ENCODE measurements around the gene UBA5.

The UBA5 gene

GRCh38 chr3:132628157-132628556 is 32.0 kb upstream of the UBA5 start:
- Histone ChIP-seq H3K4me1 (ENCODE audit: control insufficient read depth, insufficient read depth, low read length) (no peaks in the 10 kb centered on the region), H3K9me3 (ENCODE audit: control insufficient read depth, insufficient read depth, low read depth, low read length) (no peaks in the 10 kb centered on the region), H3K27ac (ENCODE audit: extremely low read depth, low read depth, low read length) (no peak overlapping the region), H3K4me3 (ENCODE audit: low read depth, low read length) (no peak overlapping the region), H3K36me3 (ENCODE audit: control insufficient read depth in 2 of 2, insufficient read depth in 1 of 2, low read length in 2 of 2) (peaks cover 5 to 30% of the 10 kb centered on the region in 2 experiments; a peak in 2 of 3 replicates)
- ChIA-PET POLR2A (no interaction called here), CTCF (no interaction called here)
- no peak for TF ChIP-seq ZNF585B (tag by site-specific recombination; IDR thresholded peaks at IDR 0.05)

- Histone ChIP-seq H3K9me3 (ENCODE audit: control insufficient read depth, insufficient read depth, low read depth, low read length) (no peaks in the 10 kb centered on the region), H3K27ac (ENCODE audit: extremely low read depth, low read depth, low read length) (no peak overlapping the region), H3K4me3 (ENCODE audit: low read depth, low read length) (no peak overlapping the region), H3K36me3 (ENCODE audit: control insufficient read depth in 2 of 2, insufficient read depth in 1 of 2, low read length in 2 of 2) (peaks cover 5 to 27% of the 10 kb centered on the region in 2 experiments; a peak in 2 of 3 replicates), H3K4me1 (ENCODE audit: control insufficient read depth, insufficient read depth, low read length) (no peaks in the 10 kb centered on the region)
- CTCF ChIA-PET = interaction anchor here (1.0 kb wide), 1 partner anchor 9 kb away, joined by 6 read pairs; no protein-coding TSS in a partner anchor
- no peak for TF ChIP-seq OSR2 (tag by site-specific recombination; IDR thresholded peaks at IDR 0.05)
- TF ChIP-seq SP7 (tag by site-specific recombination; IDR thresholded peaks at IDR 0.05) = 0 out of 2 replicates have a peak, but pooled peaks have one; percentile 27
- POLR2A ChIA-PET = no interaction called here
Observed at GRCh38 chr3:132629928-132630327, 30.2 kb upstream of the UBA5 start.

GRCh38 chr3:132630612-132631011 is 29.5 kb upstream of the UBA5 start:
- Histone ChIP-seq H3K4me3 (ENCODE audit: low read depth, low read length) (no peak overlapping the region), H3K36me3 (ENCODE audit: control insufficient read depth in 2 of 2, insufficient read depth in 1 of 2, low read length in 2 of 2) (peaks cover 4 to 30% of the 10 kb centered on the region in 2 experiments; a peak in 2 of 3 replicates), H3K27ac (ENCODE audit: extremely low read depth, low read depth, low read length) (no peak overlapping the region), H3K9me3 (ENCODE audit: control insufficient read depth, insufficient read depth, low read depth, low read length) (no peaks in the 10 kb centered on the region), H3K4me1 (ENCODE audit: control insufficient read depth, insufficient read depth, low read length) (no peaks in the 10 kb centered on the region)
- POLR2A ChIA-PET = no interaction called here
- CTCF ChIA-PET = interaction anchor here (0.6 to 1.0 kb wide), 3 partner anchors 9 to 1397 kb away, joined by 3 to 6 read pairs (median 4); partner anchors contain the start of genes ACAD11 and UBA5
- TF ChIP-seq PBX3 (CRISPR knock-in tag; IDR thresholded peaks at IDR 0.05) (no peak), ZNF704 (tag by site-specific recombination; IDR thresholded peaks at IDR 0.05) (no peak), ZNF292 (tag by site-specific recombination; IDR thresholded peaks at IDR 0.05; ENCODE audit: borderline replicate concordance, low read depth) (no peak), ZNF544 (tag by site-specific recombination; IDR thresholded peaks at IDR 0.05) (no peak), SETDB1 (IDR thresholded peaks at IDR 0.05; ENCODE audit: insufficient read length, low read length) (no peak), ZNF274 (IDR thresholded peaks at IDR 0.05; ENCODE audit: low read length) (no peak), ZNF274 (tag by site-specific recombination; IDR thresholded peaks at IDR 0.05; ENCODE audit: borderline replicate concordance) (no peak), PRDM1 (tag by site-specific recombination; IDR thresholded peaks at IDR 0.05) (no peak), REST (tag by site-specific recombination; IDR thresholded peaks at IDR 0.05) (no peak), ZEB2 (tag by site-specific recombination; IDR thresholded peaks at IDR 0.05) (no peak), ZNF221 (tag by site-specific recombination; IDR thresholded peaks at IDR 0.05; ENCODE audit: borderline replicate concordance) (no peak), ZBTB26 (tag by site-specific recombination; optimal IDR thresholded peaks at IDR 0.05) (no peak), ZNF791 (tag by site-specific recombination; IDR thresholded peaks at IDR 0.05) (no peak), EGR2 (tag by site-specific recombination; IDR thresholded peaks at IDR 0.05; ENCODE audit: low read depth) (no peak), ELK4 (IDR thresholded peaks at IDR 0.05; ENCODE audit: borderline replicate concordance, low read depth, low read length) (no peak), ZNF404 (tag by site-specific recombination; IDR thresholded peaks at IDR 0.05) (no peak), ZNF19 (tag by site-specific recombination; IDR thresholded peaks at IDR 0.05; ENCODE audit: low read depth) (no peak), KLF7 (tag by site-specific recombination; IDR thresholded peaks at IDR 0.05; ENCODE audit: borderline replicate concordance) (no peak), ZNF645 (tag by site-specific recombination; IDR thresholded peaks at IDR 0.05) (no peak), KLF16 (tag by site-specific recombination; IDR thresholded peaks at IDR 0.05) (no peak)

All from HEK293 (cell line).